DND-41 (cell line): Measurements from ENCODE around the gene BRF1.

ENCODE experiments used
- EZH2 ChIP-seq: IDR thresholded peaks from 3 replicates; pipeline ENCODE4 v1.6.1; 2012; ENCODE audit warnings: borderline replicate concordance, low read depth, mild to moderate bottlenecking, moderate library complexity, low read length, inconsistent platforms; ENCODE audit not compliant: severe bottlenecking
- TF ChIP-seq, protein P1 (sequence below): IDR thresholded peaks from 2 replicates; pipeline ENCODE4 v1.5.1; 2012; ENCODE audit warnings: borderline replicate concordance, low read length, moderate library complexity, mild to moderate bottlenecking; ENCODE audit not compliant: poor library complexity, severe bottlenecking; ENCODE audit errors: extremely low read depth

DNA sequence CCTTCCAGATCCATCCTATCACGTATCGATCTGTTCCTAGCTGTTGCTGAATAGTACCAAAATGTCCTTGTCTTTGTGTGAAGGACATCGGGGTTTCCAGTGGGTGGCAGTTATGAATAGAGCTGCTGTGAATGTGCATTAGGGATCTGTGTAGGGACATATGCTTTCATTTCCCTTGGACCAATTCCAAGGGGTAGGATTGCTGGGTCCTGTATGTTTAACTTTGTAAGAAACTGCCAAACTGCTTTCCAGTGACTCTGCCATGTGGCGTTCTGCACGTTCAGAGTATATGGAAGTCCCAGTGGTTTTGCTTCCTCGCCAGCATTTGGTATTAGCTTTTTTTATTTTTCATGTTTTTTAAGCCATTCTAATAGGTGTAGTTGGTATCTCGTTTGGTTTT, 42.4 kb upstream of the BRF1 start:
- TF ChIP-seq, protein P1, sequence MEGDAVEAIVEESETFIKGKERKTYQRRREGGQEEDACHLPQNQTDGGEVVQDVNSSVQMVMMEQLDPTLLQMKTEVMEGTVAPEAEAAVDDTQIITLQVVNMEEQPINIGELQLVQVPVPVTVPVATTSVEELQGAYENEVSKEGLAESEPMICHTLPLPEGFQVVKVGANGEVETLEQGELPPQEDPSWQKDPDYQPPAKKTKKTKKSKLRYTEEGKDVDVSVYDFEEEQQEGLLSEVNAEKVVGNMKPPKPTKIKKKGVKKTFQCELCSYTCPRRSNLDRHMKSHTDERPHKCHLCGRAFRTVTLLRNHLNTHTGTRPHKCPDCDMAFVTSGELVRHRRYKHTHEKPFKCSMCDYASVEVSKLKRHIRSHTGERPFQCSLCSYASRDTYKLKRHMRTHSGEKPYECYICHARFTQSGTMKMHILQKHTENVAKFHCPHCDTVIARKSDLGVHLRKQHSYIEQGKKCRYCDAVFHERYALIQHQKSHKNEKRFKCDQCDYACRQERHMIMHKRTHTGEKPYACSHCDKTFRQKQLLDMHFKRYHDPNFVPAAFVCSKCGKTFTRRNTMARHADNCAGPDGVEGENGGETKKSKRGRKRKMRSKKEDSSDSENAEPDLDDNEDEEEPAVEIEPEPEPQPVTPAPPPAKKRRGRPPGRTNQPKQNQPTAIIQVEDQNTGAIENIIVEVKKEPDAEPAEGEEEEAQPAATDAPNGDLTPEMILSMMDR, result no peak
- no peak for TF ChIP-seq EZH2
